Posterior cingulate gyrus (tissue), 11 donors: Measurements from ENCODE around the gene MACROD1.

Experiments used
- DNase-seq, 10 donors: peaks; one replicate each; pipeline versions ENCODE4 v3.0.0 to v3.0.0-alpha.2; 2020 to 2021; ENCODE audit warnings: mixed read lengths in 3 of 10
- intact Hi-C: fragments of 100-400 bp; cut with DNase I; formaldehyde crosslinking; loops from one replicate; pipeline ENCODE4 v1.15.1; 2023

MACROD1 gene

GRCh38 chr11:64165842-64166635 lies at the start of gene MACROD1:
Gene MACROD1, minus strand, starts transcription at chr11:64166113. Its CDS starts 119 bp downstream, at chr11:64165994.
- DNase-seq = peak; percentile 70 to 98 (median 84)
- intact Hi-C loops = no loop called here

GRCh38 chr11:64211181-64211872 lies 45.4 kb upstream of the MACROD1 start:
- peak in 2 of 10 donors; percentile 70 to 73 for DNase-seq
- intact Hi-C loops = no loop called here

GRCh38 chr11:64210301-64211020 lies 44.5 kb upstream of the MACROD1 start:
- peak in 2 of 10 donors; percentile 64 to 80 for DNase-seq
- intact Hi-C loops = no loop called here

- no peak for DNase-seq
- intact Hi-C loops = no loop called here
Measured at GRCh38 chr11:64209563-64209843, 43.6 kb upstream of the MACROD1 start.

GRCh38 chr11:64208796-64209562 lies 43.1 kb upstream of the MACROD1 start:
- DNase-seq = peak in 2 of 10 donors; percentile 82 to 84
- intact Hi-C loops = no loop called here

GRCh38 chr11:64208086-64208795 lies 42.3 kb upstream of the MACROD1 start:
- peak in 2 of 10 donors; percentile 75 to 81 for DNase-seq
- intact Hi-C loops = no loop called here

- peak in 3 of 10 donors; percentile 46 to 89 (median 76) for DNase-seq
- intact Hi-C loops = no loop called here
Measured at GRCh38 chr11:64207256-64208085, 41.6 kb upstream of the MACROD1 start.

GRCh38 chr11:64206457-64207255 lies 40.7 kb upstream of the MACROD1 start, which contains the start of gene FERMT3:
Gene FERMT3, plus strand, starts transcription at chr11:64206721. Its CDS starts 644 bp downstream, at chr11:64207365.
- DNase-seq = peak in 2 of 10 donors; percentile 70 to 91
- intact Hi-C loops = no loop called here

GRCh38 chr11:64204464-64204989 lies 38.6 kb upstream of the MACROD1 start:
- intact Hi-C loops = no loop called here
- peak; percentile 63 to 98 (median 86) for DNase-seq

- intact Hi-C loops = no loop called here
- DNase-seq = peak in 2 of 10 donors; percentile 16 to 49
Measured at GRCh38 chr11:64204080-64204440, 38.1 kb upstream of the MACROD1 start.

GRCh38 chr11:64203421-64204079 lies 37.6 kb upstream of the MACROD1 start:
- DNase-seq = peak in 2 of 10 donors; percentile 54 to 68
- intact Hi-C loops = no loop called here

- peak in 1 of 10 donors; percentile 68 for DNase-seq
- intact Hi-C loops = no loop called here
Measured at GRCh38 chr11:64202992-64203391, 37.1 kb upstream of the MACROD1 start.

GRCh38 chr11:64201543-64201942 lies 35.6 kb upstream of the MACROD1 start:
- no peak for DNase-seq
- intact Hi-C loops = no loop called here

- intact Hi-C loops = no loop called here
- no peak for DNase-seq
Measured at GRCh38 chr11:64198511-64198910, 32.6 kb upstream of the MACROD1 start.

- peak in 5 of 10 donors; percentile 41 to 90 (median 70) for DNase-seq
- intact Hi-C loops = no loop called here
Measured at GRCh38 chr11:64196626-64197025, 30.7 kb upstream of the MACROD1 start.

- peak in 1 of 10 donors; percentile 39 for DNase-seq
- intact Hi-C loops = no loop called here
Measured at GRCh38 chr11:64192434-64192833, 26.5 kb upstream of the MACROD1 start.
